ENCODE results near the gene TGFB3. TPM values are rescaled to one million over a fixed set of nuclear protein-coding genes. Genes with fewer than 3 reads are reported as not detected.

Gene TGFB3
- total RNA-seq, 4 donors from 2014 or later: 1.5 to 10.5 (median 5.0) TPM

DNA sequence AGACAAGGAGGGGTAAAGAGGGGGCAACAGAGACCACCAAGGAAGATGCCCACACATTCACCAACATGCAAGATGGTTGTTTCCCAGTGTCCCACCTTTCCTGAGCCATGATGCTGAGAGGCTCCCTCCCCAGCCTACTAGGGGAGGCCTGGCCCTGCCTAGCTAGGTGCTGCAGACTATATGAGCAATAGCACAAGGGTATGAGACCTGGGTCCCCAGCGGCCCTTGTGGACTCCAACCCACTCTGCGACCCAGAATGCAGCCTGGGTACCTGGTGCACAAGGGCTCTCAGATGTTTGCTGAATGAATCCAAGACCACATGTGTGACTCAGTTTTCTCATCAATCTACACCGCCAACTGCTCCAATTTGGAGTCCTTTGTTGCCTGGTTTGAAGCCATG lies 13.9 kb downstream of the TGFB3 start:
- no peak for DNase-seq
- whole genome bisulfite sequencing, 2 donors: 89 to 100% methylated on average over 3 of the region's 3 CpGs

DNA sequence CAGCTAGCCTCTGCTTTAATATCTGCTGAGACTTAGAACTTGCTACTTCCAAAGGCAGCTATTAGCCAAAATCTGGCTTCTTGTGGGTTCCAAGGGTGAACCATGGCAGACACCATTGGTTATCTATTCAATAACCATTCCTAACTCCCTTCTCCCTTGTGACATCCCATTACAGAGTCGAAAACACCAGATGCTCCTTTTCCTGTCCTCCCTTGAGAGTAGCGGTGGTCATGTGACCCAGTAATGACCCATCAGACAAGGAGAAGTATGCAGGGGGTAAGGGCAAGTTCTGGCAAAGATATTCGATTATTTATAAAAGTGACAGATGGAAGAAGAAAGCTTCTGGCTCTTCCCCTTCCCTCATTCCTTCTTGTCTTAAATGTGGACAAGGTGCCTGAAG lies 20.1 kb downstream of the TGFB3 start:
- Histone ChIP-seq H3K36me3 (peaks cover 0 to 86% (median 5%) of the 10 kb centered on the region in 3 donors), H3K4me1 (no peaks in the 10 kb centered on the region), H3K27me3 (no peaks in the 10 kb centered on the region), H3K4me3 (no peak overlapping the region), H3K27ac (no peak overlapping the region), H3K9me3 (no peaks in the 10 kb centered on the region)
- no peak for TF ChIP-seq POLR2A (IDR thresholded peaks at IDR 0.05)
- TF ChIP-seq, protein P1, sequence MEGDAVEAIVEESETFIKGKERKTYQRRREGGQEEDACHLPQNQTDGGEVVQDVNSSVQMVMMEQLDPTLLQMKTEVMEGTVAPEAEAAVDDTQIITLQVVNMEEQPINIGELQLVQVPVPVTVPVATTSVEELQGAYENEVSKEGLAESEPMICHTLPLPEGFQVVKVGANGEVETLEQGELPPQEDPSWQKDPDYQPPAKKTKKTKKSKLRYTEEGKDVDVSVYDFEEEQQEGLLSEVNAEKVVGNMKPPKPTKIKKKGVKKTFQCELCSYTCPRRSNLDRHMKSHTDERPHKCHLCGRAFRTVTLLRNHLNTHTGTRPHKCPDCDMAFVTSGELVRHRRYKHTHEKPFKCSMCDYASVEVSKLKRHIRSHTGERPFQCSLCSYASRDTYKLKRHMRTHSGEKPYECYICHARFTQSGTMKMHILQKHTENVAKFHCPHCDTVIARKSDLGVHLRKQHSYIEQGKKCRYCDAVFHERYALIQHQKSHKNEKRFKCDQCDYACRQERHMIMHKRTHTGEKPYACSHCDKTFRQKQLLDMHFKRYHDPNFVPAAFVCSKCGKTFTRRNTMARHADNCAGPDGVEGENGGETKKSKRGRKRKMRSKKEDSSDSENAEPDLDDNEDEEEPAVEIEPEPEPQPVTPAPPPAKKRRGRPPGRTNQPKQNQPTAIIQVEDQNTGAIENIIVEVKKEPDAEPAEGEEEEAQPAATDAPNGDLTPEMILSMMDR (IDR thresholded peaks at IDR 0.05): no peak
- intact Hi-C loops (cut with DNase I): no loop called here
- no peak for DNase-seq
- 69 to 80% methylated on average over 3 of the region's 3 CpGs for WGBS, 2 donors

More for the DNA sequence above, 13.9 kb downstream of the TGFB3 start:
- H3K27ac ChIP-seq: no peak overlapping the region
- TF ChIP-seq, protein P1 (IDR thresholded peaks at IDR 0.05): no peak
- TF ChIP-seq POLR2A (IDR thresholded peaks at IDR 0.05): no peak
- peaks cover 0 to 63% (median 5%) of the 10 kb centered on the region in 3 donors for H3K36me3 ChIP-seq
- intact Hi-C loops (cut with DNase I): no loop called here
- no peaks in the 10 kb centered on the region for H3K27me3 ChIP-seq
- no peaks in the 10 kb centered on the region for H3K9me3 ChIP-seq
- H3K4me3 ChIP-seq: no peak overlapping the region
- H3K4me1 ChIP-seq: peaks cover 0 to 5% (median 0%) of the 10 kb centered on the region in 3 donors

DNA sequence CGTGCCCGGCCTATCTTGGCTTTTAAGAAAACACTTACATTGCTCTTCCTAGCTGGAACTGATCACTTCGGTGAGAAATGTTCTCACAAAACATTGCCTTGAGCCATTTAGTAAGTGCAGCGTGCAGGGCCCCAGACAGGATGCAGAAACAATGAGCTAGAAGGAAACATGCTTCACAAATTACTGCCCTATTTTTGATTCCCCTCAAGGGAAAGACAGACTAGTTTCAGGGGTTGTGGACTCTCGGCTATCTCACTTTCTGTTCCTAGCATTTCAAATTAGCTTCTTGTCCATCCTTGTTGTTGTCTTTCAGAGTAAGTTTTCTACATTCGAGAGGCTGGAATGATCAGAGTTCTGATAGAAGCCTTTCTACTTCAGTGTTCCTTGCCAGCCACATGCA lies 21.6 kb downstream of the TGFB3 start:
- Histone ChIP-seq H3K36me3 (peaks cover 0 to 72% (median 5%) of the 10 kb centered on the region in 3 donors), H3K9me3 (no peaks in the 10 kb centered on the region), H3K27ac (no peak overlapping the region), H3K4me1 (no peaks in the 10 kb centered on the region), H3K27me3 (no peaks in the 10 kb centered on the region), H3K4me3 (no peak overlapping the region)
- no peak for DNase-seq
- intact Hi-C loops (cut with DNase I): no loop called here
- TF ChIP-seq POLR2A (IDR thresholded peaks at IDR 0.05): no peak
- TF ChIP-seq, protein P1 (IDR thresholded peaks at IDR 0.05): no peak
- 77 to 80% methylated on average over 4 to 6 of the region's 6 CpGs for WGBS, 2 donors

DNA sequence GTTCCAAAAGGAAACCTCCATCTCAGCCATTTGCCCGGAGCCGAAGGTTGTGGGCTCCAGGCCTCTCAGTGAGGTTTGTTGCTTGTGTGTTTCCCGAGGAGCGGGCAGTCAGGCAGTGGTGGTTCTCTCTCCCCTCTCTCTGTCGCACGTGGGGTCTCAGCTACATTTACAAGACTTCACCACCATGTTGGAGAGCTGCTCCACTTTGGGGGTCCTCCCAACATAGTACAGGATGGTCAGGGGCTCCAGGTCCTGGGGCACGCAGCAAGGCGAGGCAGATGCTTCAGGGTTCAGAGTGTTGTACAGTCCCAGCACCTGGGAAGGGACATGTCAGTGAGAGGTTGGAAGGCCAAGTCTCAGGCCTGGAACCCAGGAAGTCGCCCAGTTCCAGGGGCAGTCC lies 22.8 kb downstream of the TGFB3 start:
- 92 to 94% methylated on average over 6 to 7 of the region's 9 CpGs for WGBS, 2 donors
- H3K4me1 ChIP-seq: no peaks in the 10 kb centered on the region
- H3K27ac ChIP-seq: no peak overlapping the region

DNA sequence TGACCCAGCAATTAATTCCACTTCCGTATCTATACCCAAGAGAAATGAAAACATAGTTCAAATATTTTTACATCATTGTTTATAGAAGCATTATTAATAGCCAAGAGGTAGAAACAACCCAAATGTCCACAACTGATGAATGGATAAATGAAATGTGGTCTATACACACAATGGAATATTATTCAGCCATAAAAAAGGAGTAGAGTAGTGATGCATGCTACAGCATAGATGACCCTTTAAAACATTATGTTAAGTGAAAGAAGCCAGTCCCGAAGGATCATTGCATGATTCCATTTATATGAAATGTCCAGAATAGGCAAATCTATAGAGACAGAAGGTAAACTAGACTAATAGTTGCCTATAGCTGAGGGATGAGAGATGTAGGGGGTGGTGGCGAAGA lies 29.3 kb downstream of the TGFB3 start:
- no peak overlapping the region for H3K27ac ChIP-seq
- peaks cover 0 to 12% (median 0%) of the 10 kb centered on the region in 3 donors for H3K36me3 ChIP-seq
- H3K9me3 ChIP-seq: no peaks in the 10 kb centered on the region
- H3K4me3 ChIP-seq: no peak overlapping the region
- no peaks in the 10 kb centered on the region for H3K27me3 ChIP-seq
- 92 to 96% methylated on average over 3 of the region's 3 CpGs for WGBS, 2 donors
- no peak for DNase-seq
- H3K4me1 ChIP-seq: no peaks in the 10 kb centered on the region
- intact Hi-C loops (cut with DNase I): no loop called here
- TF ChIP-seq POLR2A (IDR thresholded peaks at IDR 0.05): no peak
- TF ChIP-seq, protein P1 (IDR thresholded peaks at IDR 0.05): no peak

More for the DNA sequence above, 22.8 kb downstream of the TGFB3 start:
- Histone ChIP-seq H3K9me3 (no peaks in the 10 kb centered on the region), H3K36me3 (peaks cover 0 to 65% (median 5%) of the 10 kb centered on the region in 3 donors), H3K4me3 (no peak overlapping the region), H3K27me3 (no peaks in the 10 kb centered on the region)
- intact Hi-C loops (cut with DNase I): no loop called here
- no peak for DNase-seq
- TF ChIP-seq, protein P1 (IDR thresholded peaks at IDR 0.05): no peak
- no peak for TF ChIP-seq POLR2A (IDR thresholded peaks at IDR 0.05)

All from esophagus squamous epithelium (tissue), 5 donors.